HEK293T (cell line): Measurements from ENCODE around the gene LRRN3.

ENCODE experiments used
- CTCF ChIA-PET: fragments of 350-600 bp; formaldehyde crosslinking; extraction: SDS; loops from one replicate; lab custom pipeline; 2021; ENCODE audit warnings: antibody characterized with exemption, inconsistent platforms; lab: Yijun Ruan, JAX
- POLR2A ChIA-PET: fragments of 350-600 bp; formaldehyde crosslinking; extraction: SDS; loops from one replicate; lab custom pipeline; 2020; ENCODE audit warnings: antibody characterized with exemption, inconsistent platforms; lab: Yijun Ruan, JAX
- DNase-seq: peaks from one replicate; pipeline ENCODE4 v3.0.0; 2012; ENCODE audit warnings: mixed read lengths; ENCODE audit errors: extremely low spot score
- ARNT ChIP-seq: fragments of 450-650 bp; IDR thresholded peaks from 2 replicates; pipeline ENCODE4 v1.6.1; 2017; ENCODE audit warnings: mild to moderate bottlenecking
- BHLHE40 ChIP-seq: fragments of 450-650 bp; IDR thresholded peaks from 2 replicates; pipeline ENCODE4 v1.6.1; 2016; ENCODE audit warnings: mild to moderate bottlenecking, moderate library complexity, borderline replicate concordance
- CTBP1 ChIP-seq: fragments of 450-650 bp; IDR thresholded peaks from 2 replicates; pipeline ENCODE4 v1.6.1; 2016; ENCODE audit warnings: borderline replicate concordance
- ELF4 ChIP-seq: fragments of 450-650 bp; IDR thresholded peaks from 2 replicates; pipeline ENCODE4 v1.6.1; 2017; ENCODE audit warnings: antibody characterized with exemption
- FOXA1 ChIP-seq: fragments of 450-650 bp; IDR thresholded peaks from 2 replicates; pipeline ENCODE4 v1.6.1; 2016; ENCODE audit warnings: mild to moderate bottlenecking
- FOXK2 ChIP-seq: fragments of 450-650 bp; IDR thresholded peaks from 2 replicates; pipeline ENCODE4 v1.6.1; 2016; ENCODE audit warnings: mild to moderate bottlenecking
- FOXM1 ChIP-seq: fragments of 450-650 bp; IDR thresholded peaks from 2 replicates; pipeline ENCODE4 v1.6.1; 2017; ENCODE audit warnings: mild to moderate bottlenecking, borderline replicate concordance
- HDGF ChIP-seq: fragments of 450-650 bp; IDR thresholded peaks from 2 replicates; pipeline ENCODE4 v1.6.1; 2017; ENCODE audit warnings: antibody characterized with exemption, borderline replicate concordance
- L3MBTL2 ChIP-seq: fragments of 450-650 bp; conservative IDR thresholded peaks from 2 replicates; pipeline ENCODE4 v1.6.1; 2016; ENCODE audit warnings: mild to moderate bottlenecking
- LEF1 ChIP-seq: fragments of 450-650 bp; IDR thresholded peaks from 2 replicates; pipeline ENCODE4 v1.6.1; 2017; ENCODE audit warnings: mild to moderate bottlenecking, borderline replicate concordance
- NFRKB ChIP-seq: fragments of 450-650 bp; IDR thresholded peaks from 2 replicates; pipeline ENCODE4 v1.6.1; 2016; ENCODE audit warnings: mild to moderate bottlenecking, moderate library complexity
- SP1 ChIP-seq: fragments of 450-650 bp; IDR thresholded peaks from 2 replicates; pipeline ENCODE4 v1.6.1; 2017
- SUZ12 ChIP-seq: fragments of 450-650 bp; IDR thresholded peaks from 2 replicates; pipeline ENCODE4 v1.6.1; 2016; ENCODE audit warnings: mild to moderate bottlenecking
- TARDBP ChIP-seq: fragments of 450-650 bp; IDR thresholded peaks from 2 replicates; pipeline ENCODE4 v1.6.1; 2016
- ZNF384 ChIP-seq: fragments of 450-650 bp; IDR thresholded peaks from 2 replicates; pipeline ENCODE4 v1.6.1; 2016
- TF ChIP-seq, protein P1 (sequence below): fragments of 450-650 bp; IDR thresholded peaks from 2 replicates; pipeline ENCODE4 v1.6.1; 2016

LRRN3 gene

GRCh38 chr7:111074748-111075146, 16.2 kb upstream of the LRRN3 start:
- DNase-seq, result no peak
- ChIA-PET POLR2A (no interaction called here), CTCF (interaction anchor here (0.7 kb wide), 1 partner anchor 58 kb away, joined by 10 read pairs; no protein-coding TSS in a partner anchor)
- TF ChIP-seq FOXA1 (no peak), ZNF384 (no peak)

- no peak for DNase-seq
- ChIA-PET CTCF (no interaction called here), POLR2A (no interaction called here)
- TF ChIP-seq SP1, result no peak
- no peak for TF ChIP-seq ARNT
- TF ChIP-seq, protein P1, sequence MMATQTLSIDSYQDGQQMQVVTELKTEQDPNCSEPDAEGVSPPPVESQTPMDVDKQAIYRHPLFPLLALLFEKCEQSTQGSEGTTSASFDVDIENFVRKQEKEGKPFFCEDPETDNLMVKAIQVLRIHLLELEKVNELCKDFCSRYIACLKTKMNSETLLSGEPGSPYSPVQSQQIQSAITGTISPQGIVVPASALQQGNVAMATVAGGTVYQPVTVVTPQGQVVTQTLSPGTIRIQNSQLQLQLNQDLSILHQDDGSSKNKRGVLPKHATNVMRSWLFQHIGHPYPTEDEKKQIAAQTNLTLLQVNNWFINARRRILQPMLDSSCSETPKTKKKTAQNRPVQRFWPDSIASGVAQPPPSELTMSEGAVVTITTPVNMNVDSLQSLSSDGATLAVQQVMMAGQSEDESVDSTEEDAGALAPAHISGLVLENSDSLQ, result no peak
- TF ChIP-seq CTBP1, result no peak
- no peak for TF ChIP-seq FOXK2
- TF ChIP-seq FOXA1, result no peak
- TF ChIP-seq ELF4, result no peak
Observed at GRCh38 chr7:111075498-111075897, 15.4 kb upstream of the LRRN3 start.

DNA sequence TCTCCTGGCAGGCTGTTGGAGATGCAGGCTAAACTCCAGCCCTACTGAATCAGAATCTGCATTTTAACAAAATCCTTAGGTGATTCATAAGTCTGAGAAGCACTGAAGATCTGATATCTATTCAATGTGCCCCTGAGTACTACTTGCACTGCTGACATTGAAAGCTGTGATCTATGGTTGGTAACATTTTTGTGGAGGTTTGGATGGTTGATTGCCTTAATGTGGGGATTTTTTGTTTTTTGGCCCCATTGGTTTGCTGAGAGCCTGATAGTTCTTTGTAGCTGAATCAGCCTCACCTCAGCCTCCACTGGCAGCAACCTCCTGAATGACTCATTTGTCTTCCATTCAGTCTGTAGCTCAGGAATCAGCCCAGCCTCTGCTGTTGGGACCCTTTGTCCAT, 14.7 kb upstream of the LRRN3 start:
- POLR2A ChIA-PET, result no interaction called here
- CTCF ChIA-PET, result no interaction called here
- DNase-seq, result no peak
- no peak for TF ChIP-seq HDGF
- TF ChIP-seq FOXA1, result no peak
- TF ChIP-seq, protein P1, result no peak
- no peak for TF ChIP-seq FOXM1
- TF ChIP-seq CTBP1, result no peak
- no peak for TF ChIP-seq L3MBTL2
- TF ChIP-seq LEF1, result no peak
- no peak for TF ChIP-seq ARNT
- TF ChIP-seq SUZ12, result no peak
- no peak for TF ChIP-seq SP1
- no peak for TF ChIP-seq NFRKB
- TF ChIP-seq FOXK2, result no peak
- no peak for TF ChIP-seq ZNF384
- TF ChIP-seq TARDBP, result no peak
- no peak for TF ChIP-seq ELF4
- TF ChIP-seq BHLHE40, result no peak

GRCh38 chr7:111077001-111077400, 13.9 kb upstream of the LRRN3 start:
- POLR2A ChIA-PET, result no interaction called here
- no peak for DNase-seq
- no peak for TF ChIP-seq ARNT
- TF ChIP-seq L3MBTL2, result no peak
- no peak for TF ChIP-seq CTBP1
- TF ChIP-seq, protein P1, result no peak
- no peak for TF ChIP-seq SUZ12
- CTCF ChIA-PET, result no interaction called here

DNA sequence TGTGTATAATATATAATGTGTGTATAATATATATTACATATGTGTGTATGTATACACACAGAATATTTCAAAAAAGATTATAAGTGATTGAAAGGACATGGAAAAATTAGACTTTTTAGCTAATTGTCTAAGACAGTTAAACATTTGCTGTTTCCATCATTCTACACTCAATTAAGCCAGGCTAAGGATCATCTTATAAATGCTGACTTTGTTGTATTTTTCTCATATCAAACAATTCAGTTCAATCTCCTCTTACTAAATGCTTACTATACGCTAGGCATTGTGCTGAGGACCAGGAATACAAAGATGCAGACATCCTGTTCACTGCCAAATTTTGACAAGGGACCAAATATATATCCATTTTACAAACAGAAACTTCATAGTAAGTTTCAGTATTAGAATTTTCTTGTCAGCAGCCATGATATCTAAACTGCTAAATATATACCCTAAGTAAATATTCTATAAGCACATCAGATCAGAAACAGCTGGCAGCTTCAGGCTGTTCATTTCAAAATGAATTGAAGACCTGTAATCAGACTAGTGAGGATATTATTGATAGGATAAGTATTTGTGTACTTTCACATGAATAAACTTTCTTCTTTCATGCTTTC, 10.3 kb upstream of the LRRN3 start:
- DNase-seq, result no peak
- ChIA-PET POLR2A (no interaction called here), CTCF (interaction anchor here (0.6 kb wide), 1 partner anchor 1551 kb away, joined by 3 read pairs; no protein-coding TSS in a partner anchor)
- no peak for TF ChIP-seq ELF4
- no peak for TF ChIP-seq FOXM1
- no peak for TF ChIP-seq FOXA1
- no peak for TF ChIP-seq TARDBP
- no peak for TF ChIP-seq SUZ12
- no peak for TF ChIP-seq CTBP1
- TF ChIP-seq LEF1, result no peak
- no peak for TF ChIP-seq L3MBTL2
- no peak for TF ChIP-seq FOXK2
- TF ChIP-seq BHLHE40, result no peak
- no peak for TF ChIP-seq ZNF384
- TF ChIP-seq SP1, result no peak
- TF ChIP-seq NFRKB, result no peak
- no peak for TF ChIP-seq ARNT
- TF ChIP-seq, protein P1, result no peak
- TF ChIP-seq HDGF, result no peak

GRCh38 chr7:111081546-111082267, 9.2 kb upstream of the LRRN3 start:
- TF ChIP-seq FOXA1, result no peak
- TF ChIP-seq NFRKB, result no peak
- TF ChIP-seq ELF4, result no peak
- no peak for TF ChIP-seq BHLHE40
- TF ChIP-seq, protein P1, result no peak
- no peak for TF ChIP-seq CTBP1
- TF ChIP-seq ZNF384, result no peak
- no peak for TF ChIP-seq ARNT
- TF ChIP-seq LEF1, result no peak
- TF ChIP-seq HDGF, result no peak
- no peak for TF ChIP-seq SP1
- DNase-seq, result no peak
- ChIA-PET CTCF (interaction anchor here (0.6 kb wide), 1 partner anchor 39 kb away, joined by 5 read pairs; no protein-coding TSS in a partner anchor), POLR2A (no interaction called here)
